HG03575 (cell line): ENCODE results near the gene LSM7.
"Not testable (repeated sequence)": the region's sequence is repeated elsewhere in the genome, so short reads cannot be mapped to it uniquely, and the experiment has no call there.

ENCODE experiments used
- ATAC-seq: cut with Tn5 transposase; IDR thresholded peaks from one replicate; pipeline ENCODE4 v1.9.1; 2021; ENCODE audit not compliant: unreplicated experiment, insufficient number of reproducible peaks, low FRiP score; ENCODE audit errors: extremely low read depth

LSM7 gene

DNA sequence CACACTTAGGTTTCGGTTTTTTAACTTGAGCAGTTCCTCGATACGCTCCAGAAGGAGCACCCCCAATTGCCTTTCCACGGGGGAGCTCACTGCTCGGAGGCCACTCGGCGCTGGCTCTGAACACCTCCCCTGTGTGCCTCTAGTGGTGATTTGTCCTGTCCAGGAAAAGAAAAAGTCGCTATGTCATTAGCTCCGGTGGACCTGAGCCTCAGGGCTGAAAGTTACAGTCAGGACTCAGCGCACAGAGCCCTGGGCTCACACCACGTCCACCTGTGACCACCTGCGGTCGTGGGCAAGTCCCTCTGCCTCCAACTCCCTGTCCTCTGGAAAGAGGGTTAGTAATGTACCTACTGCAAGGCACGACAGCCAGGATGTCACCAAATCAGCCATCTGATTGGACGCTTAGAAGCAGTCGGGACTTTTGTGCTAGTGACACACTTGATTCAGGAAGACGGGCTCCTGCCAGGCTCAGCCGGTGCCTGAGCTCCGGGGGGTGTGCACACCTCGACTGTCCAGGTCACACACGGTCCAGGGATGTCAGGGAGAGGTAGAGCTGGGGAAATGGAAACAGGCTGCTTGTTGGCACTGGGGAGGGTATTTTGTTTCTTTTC, 27.8 kb upstream of the LSM7 start:
- no peak for ATAC-seq

DNA sequence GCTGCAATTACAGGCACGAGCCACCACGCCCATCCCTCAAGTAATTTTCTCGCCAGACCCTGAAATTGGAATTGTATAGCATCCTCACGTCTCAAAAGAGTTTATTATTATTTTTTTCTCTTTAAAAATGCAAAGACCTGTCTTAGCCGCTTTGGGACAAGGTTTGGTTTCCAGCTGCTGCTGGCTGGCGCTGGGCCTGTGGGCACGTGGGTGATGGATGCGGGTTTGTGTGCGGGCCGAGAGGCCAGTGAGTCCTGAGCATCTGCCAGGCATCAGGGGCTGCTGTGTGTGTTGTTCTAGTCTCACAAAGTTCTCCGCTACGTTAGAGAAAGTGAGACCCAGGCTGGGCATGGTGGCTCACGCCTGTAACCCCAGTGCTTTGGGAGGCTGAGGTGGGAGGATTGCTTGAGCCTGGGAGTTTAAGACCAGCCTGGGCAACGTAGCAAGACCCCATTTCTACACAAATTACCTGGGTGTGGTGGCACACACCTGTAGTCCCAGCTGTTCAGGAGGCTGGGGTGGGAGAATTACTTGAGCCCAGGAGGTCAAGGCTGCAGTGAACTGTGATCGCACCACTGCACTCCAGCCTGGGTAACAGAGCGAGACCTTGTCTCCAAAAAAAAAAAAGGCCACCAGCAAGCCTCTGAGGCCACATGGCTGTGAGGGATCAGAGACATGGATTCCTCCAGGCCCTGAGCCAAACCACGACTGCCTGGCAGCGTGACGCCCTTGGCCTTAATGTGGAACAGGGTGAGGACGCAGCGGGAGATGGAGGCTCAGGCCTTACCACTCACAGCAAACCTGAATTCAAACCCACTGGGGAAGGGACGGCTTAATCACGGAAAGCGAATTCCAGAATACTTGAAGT, 27.0 kb upstream of the LSM7 start:
- no peak for ATAC-seq

DNA sequence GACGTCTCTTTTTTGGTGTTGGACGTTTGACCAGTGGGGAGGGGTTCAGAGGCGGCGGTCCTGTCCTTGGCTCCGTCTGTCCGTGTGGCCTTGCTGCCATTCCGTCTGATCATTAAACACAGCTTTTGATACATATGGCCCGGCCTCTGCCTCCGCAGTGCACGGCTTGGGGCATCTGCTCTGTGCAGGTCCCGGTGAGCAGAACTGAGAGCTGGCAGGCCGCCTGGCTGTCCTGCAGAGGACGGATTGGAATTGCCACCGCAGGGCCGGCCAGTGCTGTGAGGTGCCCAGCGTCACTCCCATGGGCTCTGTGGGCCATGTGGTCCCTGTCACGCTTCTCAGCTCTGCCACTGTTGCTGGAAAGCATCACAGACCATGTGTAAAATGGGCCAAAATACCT, 26.3 kb upstream of the LSM7 start:
- no peak for ATAC-seq

DNA sequence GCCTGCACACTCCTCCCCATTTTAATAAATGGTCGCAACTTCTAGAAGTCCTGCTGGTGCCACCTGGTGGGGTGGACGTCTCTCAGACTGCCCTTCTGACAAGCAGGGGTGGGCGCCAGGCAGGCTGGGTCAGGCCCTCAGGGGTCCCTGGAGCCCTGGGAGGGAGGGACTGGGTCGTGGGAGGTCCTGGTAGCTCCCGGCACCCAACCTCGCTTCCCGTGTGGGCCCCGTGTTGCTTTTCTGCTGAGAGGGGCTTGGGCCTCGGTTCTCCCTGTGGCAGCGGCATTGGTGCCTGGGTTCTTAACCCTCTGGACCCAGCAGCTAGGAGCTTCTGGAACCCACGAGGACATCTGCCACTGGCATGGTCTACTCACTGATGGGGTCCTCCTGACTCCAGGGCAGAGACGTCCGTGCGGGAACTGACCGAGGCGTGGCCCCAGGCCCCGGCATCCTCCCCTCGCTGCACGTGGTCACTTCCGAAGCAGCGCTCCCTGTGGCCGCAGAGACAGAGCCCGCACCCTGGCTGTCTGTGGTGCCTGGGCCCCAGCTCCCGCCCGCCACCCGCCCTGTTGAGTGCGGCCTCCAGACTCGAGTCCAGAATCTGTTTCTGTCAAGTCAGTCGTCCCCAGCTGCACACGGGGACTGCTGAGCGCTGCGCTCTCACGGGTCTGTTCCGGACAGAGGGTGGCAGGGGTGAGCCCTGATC, 25.7 kb upstream of the LSM7 start:
- no peak for ATAC-seq

DNA sequence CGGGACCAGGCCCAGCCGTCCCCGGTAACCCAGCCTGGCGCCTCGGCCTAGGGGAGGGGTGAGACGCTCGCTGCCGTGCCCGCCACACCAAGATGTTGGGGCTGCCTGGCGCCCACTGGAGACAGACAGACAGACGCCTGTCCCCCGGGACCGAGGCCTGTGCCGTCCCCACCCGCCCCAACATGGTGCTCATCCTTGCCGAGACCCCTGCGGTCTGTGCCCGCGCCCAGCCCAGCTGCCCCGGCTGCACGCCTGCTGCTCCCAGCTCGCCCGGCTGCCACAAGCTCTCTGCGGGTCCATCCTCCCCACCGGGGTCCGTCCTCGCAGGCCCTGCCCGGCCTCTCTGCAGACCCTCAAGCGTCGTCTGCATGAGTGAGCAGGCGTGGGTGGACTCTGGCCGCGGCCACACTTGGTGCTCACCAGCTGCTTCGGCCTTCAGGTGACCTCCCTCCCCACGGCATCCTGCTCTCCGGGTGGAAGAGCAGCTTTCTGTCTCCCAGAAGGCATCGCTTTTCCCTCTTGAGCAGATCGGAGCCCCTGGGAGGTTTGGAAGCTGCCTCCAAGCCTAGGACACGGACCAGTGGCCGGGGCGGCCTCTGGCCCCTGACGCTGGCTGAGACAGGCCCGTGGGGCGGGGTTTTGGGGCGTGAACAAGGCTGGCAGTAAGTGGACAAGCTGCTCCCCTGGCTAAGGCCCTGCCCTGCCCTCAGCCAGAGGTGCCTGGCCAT, 24.9 kb upstream of the LSM7 start:
- ATAC-seq: no peak

DNA sequence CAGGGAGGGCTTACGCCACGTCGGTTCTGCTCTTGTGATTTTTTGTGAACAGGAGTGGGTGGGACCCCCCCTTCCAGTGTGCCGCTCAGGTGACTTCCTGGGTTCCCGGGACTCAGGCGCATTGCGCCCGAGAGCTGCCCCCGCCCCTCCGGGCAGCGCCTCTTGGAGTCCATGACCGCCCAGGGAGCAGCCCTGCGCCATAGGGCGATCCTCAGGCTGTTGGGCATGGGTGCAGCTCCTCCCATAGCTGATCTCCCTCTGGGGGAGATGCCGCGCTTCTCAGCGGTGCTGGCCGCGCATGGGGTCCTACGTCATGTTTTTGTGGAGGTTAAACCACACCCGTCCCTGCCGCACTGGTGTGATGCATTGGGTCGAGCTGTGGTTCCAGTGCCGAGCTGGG, 23.7 kb upstream of the LSM7 start:
- no peak for ATAC-seq

DNA sequence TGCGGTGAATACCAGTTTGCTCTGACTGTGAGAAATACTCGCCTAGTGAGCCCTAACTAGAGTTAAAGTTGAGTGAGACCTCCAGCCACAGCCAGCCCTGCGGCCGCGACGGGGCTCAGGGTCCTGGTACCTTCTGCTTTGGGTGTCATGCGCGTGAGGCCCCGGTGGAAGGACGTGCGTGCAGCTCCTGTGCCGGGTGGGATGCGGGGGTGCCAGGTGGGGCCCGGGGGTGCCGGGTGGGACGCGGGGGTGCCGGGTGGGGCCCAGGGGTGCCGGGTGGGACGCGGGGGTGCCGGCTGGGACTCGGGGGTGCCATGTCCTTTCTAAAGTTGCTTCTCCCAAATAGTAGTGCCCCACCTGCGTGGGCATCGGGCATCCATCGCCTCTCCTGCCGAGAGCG, 23.2 kb upstream of the LSM7 start:
- no peak for ATAC-seq

DNA sequence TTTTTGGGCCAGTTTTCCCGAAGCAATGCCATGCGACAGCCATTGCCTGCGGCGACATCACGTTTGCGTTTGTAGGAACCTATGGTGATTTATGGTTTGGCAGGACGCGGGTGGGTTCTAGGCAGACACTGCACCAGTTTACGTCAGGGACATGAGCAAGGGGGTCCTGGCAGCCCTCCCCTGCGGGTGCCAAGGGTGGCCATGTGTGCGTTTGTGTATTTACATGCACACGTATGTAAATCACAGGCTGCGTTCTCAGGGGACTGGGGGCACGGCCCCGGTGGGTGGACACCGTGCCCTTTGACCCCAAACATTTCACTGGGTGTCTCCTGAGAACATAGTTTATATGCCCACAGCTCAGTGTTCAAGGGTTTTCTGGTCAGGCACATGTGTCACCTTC, 22.3 kb upstream of the LSM7 start:
- ATAC-seq: no peak

DNA sequence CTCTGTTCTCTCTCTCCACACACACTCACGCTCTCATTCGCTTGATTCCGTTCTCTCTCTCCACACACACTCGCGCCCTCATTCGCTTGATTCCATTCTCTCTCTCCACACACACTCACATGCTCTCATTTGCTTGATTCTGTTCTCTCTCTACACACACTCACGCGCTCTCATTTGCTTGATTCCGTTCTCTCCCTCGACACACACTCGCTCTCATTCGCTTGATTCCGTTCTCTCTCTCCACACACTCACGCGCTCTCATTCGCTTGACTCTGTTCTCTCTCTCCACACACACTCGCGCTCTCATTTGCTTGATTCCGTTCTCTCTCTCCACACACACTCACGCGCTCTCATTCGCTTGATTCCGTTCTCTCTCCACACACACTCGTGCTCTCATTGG, 21.4 kb upstream of the LSM7 start:
- not testable (repeated sequence) for ATAC-seq

DNA sequence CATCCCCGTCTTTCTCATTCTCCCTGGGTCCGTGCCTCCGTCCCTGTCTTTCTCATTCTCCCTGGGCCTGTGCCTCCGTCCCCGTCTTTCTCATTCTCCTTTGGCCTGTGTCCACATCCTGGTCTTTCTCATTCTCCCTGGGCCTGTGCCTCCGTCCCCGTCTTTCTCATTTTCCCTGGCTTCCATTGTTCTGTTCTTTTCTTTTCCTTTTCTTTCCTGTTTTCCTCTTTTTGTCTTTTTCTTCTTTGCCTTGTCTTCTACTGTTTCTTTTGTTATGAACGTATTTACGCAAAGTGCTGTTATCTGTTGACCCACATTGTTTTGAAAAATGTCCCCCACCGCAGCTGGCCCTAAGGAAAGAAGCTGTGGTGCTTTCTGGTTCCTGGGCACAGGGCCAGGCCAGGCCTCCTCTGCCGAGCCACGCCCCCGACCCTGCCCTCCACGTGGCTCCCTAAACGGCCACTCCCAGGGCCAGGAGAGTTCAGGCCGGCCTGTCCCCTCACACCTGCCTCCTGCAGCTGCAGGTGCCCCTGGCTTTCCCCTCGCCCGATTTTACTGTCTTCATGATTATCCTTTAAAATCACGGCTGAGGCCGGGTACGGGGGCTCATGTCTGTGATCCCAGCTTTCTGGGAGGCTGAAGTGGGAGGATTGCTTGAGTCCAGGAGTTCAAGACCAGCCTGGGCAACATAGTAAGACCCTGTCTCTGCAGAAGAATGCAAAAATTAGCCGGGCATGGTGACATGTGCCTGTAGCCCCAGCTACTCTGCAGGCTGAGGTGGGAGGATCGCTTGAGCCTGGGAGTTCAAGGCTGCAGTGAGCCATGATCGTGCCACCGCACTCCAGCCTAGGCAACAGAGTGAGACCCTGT, 17.6 kb upstream of the LSM7 start:
- ATAC-seq: no peak

DNA sequence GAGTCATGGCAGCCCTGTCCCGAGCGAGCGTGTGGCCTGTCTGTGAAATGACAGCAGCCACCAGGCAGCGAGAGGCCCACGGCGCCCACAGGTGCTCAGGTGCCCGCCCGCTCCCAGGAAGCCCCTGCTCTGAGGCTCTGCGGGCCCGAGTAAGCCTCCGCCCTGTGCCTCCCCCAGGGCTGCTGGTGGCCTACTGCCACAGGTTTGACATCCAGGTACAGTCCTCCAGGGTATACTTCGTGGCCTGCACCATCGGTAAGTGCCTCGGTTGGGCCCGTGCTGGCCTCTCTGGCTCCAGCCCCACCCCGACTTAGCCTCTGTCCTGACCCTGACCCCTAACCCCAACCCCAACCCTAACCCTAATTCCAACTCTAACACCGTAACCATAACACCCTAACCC, 16.7 kb upstream of the LSM7 start:
- no peak for ATAC-seq

DNA sequence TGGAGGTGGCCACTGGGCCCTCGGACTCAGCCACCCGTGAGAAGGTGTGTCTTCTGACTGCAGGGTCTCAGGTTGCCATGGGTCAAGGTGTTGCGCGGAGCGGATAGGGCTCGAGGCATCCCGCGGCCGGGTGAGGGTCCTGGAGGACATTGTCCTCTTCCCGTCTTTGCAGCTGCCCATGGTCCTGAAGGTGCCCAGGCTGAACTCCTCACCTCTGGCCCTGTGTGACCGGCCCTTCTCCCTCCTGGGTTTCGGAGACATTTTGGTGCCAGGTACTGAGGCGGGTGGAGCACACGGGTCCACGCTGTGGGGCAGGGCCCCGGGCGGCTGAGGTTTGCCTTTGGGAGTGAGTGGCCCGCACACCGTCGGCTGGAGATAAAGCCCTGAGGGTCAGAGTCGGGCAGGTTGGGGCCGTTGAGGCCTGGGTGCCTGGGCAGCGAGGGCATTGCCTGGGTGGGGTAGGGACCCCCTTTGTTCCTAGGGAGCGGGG, 16.0 kb upstream of the LSM7 start:
- ATAC-seq: no peak

DNA sequence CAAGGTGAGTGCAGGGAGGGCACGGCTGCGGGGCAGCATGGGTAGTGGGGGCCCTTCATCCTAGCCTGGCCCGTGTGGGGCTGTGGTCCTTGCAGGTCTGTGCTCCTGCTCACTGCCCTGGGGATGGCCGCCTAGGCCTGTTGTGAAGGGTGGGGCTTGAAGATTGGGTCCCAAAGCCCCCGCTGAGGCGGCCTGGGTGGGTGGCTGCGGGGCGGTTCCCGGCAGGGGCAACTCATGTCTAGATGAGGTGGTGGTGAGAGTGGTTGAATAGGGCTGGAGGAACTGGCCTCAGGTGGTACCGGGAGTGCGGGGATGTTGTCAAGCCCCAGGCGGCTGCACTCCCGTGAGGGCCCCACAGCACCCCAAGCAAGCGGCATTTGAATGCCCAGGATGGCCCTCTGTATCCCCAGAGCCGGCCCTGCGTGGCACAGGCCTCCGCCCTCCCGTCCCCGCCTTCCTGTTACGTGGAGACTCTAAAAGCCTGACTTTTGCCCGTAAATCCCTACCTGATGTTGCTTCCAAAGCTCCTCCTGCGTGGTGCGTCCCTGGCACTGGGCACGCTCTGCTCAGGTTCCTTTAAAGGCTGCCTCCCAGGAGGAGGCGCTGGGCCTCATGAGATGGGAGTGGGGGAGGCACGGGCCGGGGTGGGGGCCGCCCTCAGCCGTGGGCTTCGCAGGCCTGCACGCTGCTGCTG, 15.1 kb upstream of the LSM7 start:
- ATAC-seq: no peak

DNA sequence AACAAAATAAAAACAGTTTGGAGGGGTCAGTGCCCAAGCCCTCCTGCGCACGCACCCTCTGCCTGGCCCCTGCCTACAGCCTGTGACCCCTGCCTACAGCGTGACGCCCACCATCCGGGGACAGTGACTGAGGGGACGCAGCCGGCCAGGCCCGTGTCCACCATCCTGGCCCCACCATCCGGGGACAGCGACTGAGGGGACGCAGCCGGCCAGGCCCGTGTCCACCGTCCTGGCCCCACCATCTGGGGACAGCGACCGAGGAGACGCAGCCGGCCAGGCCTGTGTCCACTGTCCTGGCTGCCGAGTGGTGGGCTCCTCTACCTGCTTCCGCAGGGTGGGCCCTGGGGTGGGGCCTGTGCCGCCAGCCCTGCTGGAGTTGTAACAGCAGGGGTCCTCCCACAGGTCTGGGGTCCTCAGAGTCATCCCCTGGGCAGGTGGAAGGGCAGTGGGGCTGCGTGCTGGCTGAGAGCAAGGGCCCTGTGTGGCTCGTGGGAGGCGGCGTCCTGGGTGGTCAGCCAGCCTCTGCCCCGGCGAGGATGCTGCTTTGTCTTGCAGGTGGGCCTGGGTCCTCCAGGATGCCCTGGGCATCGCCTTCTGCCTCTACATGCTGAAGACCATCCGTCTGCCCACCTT, 14.4 kb upstream of the LSM7 start:
- ATAC-seq: no peak

DNA sequence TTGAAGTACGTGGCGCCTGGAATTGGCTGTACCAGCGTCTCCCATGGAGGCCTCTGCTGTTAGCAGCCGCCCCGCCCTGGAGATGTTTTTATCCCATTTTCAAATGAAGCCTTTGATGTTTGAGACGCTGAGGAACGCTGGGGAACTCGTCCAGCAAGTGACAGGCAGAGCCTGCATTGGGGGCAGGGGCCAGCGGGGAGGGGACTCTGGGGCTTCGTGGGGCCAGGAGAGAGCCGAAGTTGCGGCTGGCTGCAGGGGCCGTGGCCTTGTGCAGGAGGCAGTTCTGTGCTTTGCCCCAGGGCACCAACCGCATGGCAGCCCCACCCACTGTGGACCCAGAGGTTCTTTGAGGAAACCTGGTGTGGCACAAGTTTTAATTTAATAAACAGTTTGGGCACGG, 13.6 kb upstream of the LSM7 start:
- ATAC-seq: no peak

DNA sequence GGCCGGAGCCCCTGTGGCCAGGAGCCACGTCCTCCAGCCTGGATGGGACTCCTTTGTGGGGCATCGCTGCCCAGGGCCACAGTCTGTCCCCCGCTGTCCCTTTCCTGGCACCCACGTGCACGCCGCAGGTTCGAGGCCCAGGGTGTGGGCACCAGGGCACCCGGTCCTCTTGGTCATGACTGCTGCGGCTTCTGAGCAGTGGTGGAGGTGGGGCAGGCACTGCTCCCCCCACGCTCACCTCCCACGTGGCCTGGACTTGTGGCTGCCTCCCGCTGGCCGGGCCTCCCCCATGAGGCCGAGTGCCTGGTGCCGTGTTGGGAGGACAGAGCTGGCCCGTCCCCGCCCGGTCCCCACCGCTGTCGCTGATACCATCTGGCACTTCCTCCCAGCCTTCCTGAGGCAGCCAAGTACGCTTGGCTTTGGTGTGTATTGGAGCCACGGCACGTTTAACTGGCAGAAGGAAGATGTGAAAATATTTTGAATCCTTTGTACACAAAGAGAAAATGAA, 12.9 kb upstream of the LSM7 start:
- ATAC-seq: no peak

DNA sequence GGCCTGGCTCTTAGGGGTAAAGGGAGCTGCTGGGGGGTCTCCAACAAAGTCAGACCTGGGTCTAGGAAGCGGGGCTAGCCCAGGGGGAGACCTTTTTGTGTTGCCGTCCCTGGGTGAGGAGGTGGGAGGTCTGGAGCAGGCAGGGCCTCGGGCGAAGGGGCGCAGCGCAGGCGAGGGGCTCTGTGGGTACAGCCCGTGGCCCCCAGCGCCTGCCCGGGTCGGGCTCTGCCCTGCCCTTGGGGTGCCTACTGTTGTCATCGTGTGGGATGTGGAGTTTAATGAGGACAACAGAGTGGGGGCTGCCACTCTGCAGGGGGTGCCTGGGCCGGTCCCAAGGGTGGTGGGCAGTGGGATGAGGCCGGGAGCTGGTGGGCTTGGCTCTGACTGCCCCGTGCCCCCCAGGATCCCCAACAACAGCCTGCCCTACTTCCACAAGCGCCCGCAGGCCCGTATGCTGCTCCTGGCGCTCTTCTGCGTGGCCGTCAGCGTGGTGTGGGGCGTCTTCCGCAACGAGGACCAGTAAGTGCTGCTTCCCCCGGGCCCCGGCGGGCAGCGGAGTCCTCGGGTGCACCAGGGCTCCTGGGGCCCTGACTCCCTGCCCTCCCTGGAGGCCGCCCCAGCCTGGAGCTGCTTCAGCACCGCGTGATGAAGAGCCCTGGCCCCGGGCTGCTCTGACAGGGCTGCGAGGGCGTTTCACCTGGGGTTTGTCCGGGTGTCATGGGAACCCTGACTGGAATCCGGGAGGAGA, 12.3 kb upstream of the LSM7 start:
- no peak for ATAC-seq
